Measurements from ENCODE around the gene RAD51B.

Gene RAD51B

GRCh38 chr14:68650404-68650994 is 830.9 kb downstream of the RAD51B start:
- no peak overlapping the region for H3K27ac ChIP-seq
- no peak for TF ChIP-seq CTCF (conservative IDR thresholded peaks at IDR 0.05)
- no peak for TF ChIP-seq ZFX (IDR thresholded peaks at IDR 0.05)

GRCh38 chr14:68651075-68651474 is 831.5 kb downstream of the RAD51B start:
- no peak for TF ChIP-seq ZFX (IDR thresholded peaks at IDR 0.05)
- no peak for TF ChIP-seq CTCF (conservative IDR thresholded peaks at IDR 0.05)
- H3K27ac ChIP-seq: no peak overlapping the region

GRCh38 chr14:68651652-68652432 is 832.3 kb downstream of the RAD51B start:
- H3K27ac ChIP-seq: no peak overlapping the region
- TF ChIP-seq ZFX (IDR thresholded peaks at IDR 0.05) (no peak), CTCF (conservative IDR thresholded peaks at IDR 0.05) (no peak)

- no peak overlapping the region for H3K27ac ChIP-seq
- TF ChIP-seq CTCF (conservative IDR thresholded peaks at IDR 0.05) (no peak), ZFX (IDR thresholded peaks at IDR 0.05) (no peak)
Observed at GRCh38 chr14:68652433-68652690, 832.8 kb downstream of the RAD51B start.

GRCh38 chr14:68653108-68653507 is 833.5 kb downstream of the RAD51B start:
- H3K27ac ChIP-seq: no peak overlapping the region
- TF ChIP-seq CTCF (conservative IDR thresholded peaks at IDR 0.05) (no peak), ZFX (IDR thresholded peaks at IDR 0.05) (no peak)

GRCh38 chr14:68653804-68654203 is 834.2 kb downstream of the RAD51B start:
- no peak overlapping the region for H3K27ac ChIP-seq

More at GRCh38 chr14:68653804-68654203, 834.2 kb downstream of the RAD51B start:
- TF ChIP-seq ZFX (IDR thresholded peaks at IDR 0.05): no peak
- TF ChIP-seq CTCF (conservative IDR thresholded peaks at IDR 0.05): no peak

Data from C4-2B (cell line).